Activated CD8-positive, alpha-beta memory T cell treated with anti-CD3 and anti-CD28 coated beads, Interleukin-2, amount 50 U/mL, for 48 hours (primary cell): Measurements from ENCODE around the gene KANK4.

ENCODE experiments used
- DNase-seq: peaks from one replicate; pipeline ENCODE4 v3.0.0-alpha.2; 2020

The KANK4 gene

GRCh38 chr1:62336995-62337705, 17.9 kb upstream of the KANK4 start:
- no peak for DNase-seq

- DNase-seq, result no peak
Observed at GRCh38 chr1:62336638-62336994, 17.4 kb upstream of the KANK4 start.

DNA sequence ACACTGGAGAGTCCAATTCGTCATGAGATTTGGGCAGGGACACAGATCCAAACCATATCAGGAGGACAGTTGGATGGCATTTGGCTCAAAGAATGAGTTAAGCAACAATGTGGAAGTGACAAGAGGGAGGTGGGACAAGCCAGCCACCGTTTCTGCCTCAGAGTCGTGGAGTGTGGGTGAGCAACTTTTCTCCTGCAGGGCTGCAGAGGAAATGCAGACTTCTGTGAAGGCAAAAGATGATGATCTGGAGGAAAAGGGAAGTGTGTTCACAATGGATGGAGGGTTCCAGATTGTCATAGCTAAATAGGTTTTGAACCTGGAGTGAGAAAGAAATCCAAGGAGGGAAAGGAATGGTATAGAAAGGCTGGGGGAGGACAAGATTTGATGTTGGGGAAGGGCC, 16.4 kb upstream of the KANK4 start:
- no peak for DNase-seq

GRCh38 chr1:62334434-62334985, 15.3 kb upstream of the KANK4 start:
- no peak for DNase-seq

- DNase-seq, result no peak
Observed at GRCh38 chr1:62333441-62333840, 14.2 kb upstream of the KANK4 start.

- DNase-seq, result no peak
Observed at GRCh38 chr1:62327360-62328055, 8.3 kb upstream of the KANK4 start.

GRCh38 chr1:62325681-62326080, 6.4 kb upstream of the KANK4 start:
- DNase-seq, result no peak

DNA sequence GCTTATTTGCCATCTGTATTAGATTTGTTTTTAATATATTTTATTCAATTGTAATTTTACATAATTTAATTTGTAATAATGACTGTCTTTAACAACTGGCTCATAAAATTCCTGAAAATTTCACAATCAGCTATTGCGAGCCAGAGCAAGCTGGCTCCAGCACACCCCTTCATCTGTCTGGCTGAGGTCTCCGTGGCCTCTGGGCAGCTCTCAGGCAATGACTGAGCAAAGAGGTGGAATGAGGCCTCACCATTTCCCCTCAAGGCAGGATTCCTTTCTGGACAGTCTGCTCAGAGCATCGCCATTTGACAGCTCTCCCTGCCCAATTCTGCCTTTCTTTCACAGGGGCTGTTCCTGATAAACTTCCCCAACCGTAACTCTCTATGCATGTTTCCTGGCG, 5.8 kb upstream of the KANK4 start:
- no peak for DNase-seq

DNA sequence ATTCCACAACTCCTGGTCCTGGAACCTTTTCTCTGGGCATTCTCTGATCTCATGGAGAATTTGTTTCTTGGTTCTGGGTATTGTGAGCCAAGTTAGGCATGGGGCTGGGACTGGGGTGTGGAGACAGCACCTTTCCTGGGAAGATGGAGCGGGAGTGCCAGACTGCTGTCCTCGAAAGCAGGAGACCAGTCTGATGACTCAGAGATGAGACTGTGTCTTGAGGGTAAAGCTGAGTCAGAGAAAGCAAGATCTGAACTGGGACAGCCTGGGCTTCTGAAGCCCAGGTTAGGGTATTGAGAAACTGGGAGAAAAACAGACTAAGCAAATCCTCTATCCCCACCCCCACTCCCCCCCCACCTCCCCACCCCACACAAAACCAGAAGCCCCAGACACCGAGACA, 2.2 kb upstream of the KANK4 start:
- no peak for DNase-seq

DNA sequence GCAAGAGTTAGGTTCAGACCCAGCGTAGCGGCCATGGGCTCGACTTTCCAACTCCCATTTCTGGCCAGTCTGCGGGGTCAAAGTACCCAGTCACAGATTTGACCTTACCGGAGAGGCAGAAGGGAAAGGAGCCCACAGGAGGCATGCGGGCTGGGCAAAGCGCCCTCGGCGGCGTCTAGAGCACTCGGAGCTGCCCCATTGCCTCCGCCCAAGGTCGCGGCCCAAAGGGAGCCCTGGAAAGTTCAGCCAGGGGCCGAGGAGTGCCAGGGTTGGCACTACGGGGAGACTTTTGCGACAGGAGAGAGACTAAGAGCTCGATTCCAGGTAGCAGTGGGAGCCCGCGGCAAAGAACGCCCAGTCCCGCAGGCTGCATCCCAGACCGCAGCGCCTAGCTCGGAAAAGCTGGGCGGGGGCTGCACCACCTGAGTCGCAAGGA, 896 bp downstream of the KANK4 start:
- no peak for DNase-seq

- DNase-seq, result no peak
Observed at GRCh38 chr1:62317021-62317768, 2.0 kb downstream of the KANK4 start.

- no peak for DNase-seq
Observed at GRCh38 chr1:62316135-62316534, 3.1 kb downstream of the KANK4 start.

DNA sequence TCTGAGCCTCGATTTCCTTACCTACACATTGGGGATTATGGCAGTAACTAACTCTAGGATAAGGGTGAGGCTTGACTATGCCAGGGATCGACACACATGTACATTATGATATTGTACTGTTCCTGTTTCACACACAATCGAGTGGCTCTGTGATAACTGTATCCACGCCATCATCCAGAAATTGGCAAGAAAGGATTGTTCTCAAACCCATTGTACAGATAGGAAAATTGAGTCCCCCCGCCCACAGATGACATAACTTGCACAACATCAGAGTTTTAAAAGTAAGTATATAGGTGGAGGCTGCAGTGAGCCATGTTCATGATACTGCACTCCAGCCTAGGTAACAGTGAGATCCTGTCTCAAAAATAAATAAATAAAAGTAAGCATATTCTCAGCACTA, 3.8 kb downstream of the KANK4 start:
- DNase-seq, result no peak

GRCh38 chr1:62314454-62315350, 4.5 kb downstream of the KANK4 start:
- DNase-seq, result no peak

DNA sequence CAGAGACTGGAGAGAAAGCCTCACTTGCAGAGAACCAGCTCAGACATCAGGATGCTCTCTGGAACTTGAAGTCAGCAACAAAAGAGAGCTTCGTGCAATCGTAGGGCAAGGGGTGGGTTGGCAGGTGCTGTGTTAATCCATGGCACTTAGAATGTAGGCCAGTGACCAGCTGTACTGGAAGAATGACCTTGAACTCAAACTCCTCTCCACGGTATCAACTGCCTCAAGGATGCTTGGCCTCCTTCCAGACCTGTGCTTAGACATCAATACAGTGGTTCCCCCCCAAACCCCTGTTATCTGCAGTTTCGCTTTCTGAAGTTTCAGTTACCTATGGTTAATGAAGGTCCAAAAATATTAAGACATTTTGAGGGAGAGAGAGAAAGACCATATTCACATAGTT, 6.5 kb downstream of the KANK4 start:
- no peak for DNase-seq

DNA sequence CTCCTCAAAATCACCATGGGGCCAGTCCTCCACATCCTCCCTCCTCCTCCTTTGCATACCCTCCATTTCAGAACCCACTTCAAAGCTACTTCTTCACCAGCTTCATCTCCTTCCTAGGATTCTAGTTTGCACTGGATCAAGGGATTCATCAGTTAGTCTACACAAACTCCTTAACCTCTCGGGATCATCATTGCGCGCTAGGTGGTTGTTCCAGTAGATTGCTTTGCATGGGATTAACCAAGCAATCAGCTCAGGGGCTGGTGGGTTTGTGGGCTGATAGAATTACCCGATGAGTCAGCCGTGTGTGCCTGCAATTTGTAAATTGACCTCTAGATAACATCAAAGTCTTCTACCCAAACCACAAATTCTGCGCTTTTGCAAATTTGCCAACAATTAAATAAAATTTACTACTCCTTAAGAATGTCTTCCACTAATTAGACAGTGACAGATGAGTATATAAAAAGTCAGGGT, 7.7 kb downstream of the KANK4 start:
- DNase-seq, result no peak

DNA sequence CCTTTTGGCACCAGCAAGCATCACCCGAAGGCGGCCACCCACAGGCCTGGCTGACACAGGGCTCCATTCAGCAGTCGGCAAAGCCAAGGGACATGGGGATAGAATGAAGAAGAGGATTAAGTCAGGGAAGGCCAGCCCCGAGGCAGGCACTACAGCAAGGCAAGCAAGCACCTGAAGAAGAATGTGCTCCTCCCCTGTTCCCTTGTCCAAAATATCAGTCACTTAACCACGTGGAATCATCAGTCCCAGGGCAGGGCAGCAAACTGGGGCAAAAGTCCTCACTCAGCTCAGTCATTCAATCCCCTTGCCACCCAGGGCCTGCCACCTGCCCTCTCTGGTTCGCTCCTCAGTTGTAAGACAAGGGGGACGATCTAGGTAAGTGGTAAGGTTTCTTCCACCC, 9.3 kb downstream of the KANK4 start:
- DNase-seq, result no peak

DNA sequence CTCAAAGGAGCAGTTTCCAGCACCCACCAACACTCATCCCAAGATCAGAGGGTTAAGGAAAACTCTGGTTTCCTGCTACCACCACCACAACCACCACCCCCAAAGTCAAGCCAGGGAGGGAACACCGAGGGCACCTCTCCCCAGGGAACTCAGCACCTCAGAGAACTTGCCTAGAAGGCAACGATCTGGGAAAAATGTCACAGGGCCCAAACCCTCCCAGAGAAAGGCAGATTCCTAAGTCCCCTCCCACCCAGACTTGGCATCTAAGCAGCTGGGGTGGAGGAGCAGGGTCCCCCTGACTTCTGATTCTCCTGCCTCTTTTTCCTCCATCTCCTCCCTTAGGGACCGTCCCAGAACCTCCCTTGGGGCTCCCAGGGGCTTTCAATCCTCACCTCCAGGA, 10.6 kb downstream of the KANK4 start:
- no peak for DNase-seq

DNA sequence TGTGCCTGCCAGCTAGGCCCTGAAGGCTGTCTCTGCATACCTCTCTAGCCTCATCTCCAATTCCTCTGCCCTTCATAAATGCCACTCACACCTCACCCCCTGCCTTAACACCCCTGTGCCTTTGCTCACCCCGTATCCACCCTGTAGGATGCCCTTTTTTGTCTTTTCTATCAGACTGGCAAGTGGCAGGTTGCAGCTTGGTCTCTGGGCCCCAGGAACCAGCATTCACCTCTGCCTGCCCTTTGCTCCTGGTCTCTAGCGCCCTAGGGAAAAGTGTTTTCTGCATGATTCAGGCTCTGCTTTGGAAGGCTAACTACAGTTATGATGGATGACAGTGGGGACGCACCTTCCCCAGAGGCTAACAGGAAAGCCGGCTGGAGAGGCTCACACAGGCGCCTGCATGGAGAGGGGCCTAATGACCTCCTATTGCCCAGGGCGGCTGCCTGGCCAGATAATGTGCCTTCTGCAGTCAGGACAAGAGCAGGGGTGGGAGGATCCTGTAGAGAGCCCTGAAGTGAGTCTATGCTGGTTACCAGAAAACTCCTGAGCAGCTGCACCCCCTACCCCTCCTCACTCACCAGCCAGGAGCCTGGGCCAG, 11.2 kb downstream of the KANK4 start:
- DNase-seq, result no peak

- no peak for DNase-seq
Observed at GRCh38 chr1:62307446-62307845, 11.8 kb downstream of the KANK4 start.

GRCh38 chr1:62306065-62306464, 13.2 kb downstream of the KANK4 start:
- DNase-seq, result no peak

DNA sequence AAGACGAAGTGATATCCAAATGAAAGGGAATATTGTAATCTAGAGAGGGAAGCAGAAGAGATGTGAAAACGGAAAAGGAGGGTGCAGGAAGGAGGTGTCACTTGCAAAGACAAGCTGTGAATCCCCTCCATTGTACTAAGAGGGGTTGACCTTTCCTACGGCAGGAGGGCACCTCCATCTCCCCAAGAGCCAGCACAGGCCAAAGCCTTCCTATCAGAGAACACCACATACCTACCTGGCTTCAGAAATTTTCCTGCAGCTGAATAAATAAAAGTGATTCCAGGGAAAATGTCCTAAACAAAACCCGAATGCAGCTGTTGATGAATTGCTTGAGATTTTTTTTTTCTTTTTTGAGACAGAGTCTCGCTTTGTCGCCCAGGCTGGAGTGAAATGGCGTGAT, 14.3 kb downstream of the KANK4 start:
- no peak for DNase-seq
